Middle frontal gyrus (tissue), 1 donor: ENCODE measurements around the gene WNT1.

Experiments used
- DNase-seq: peaks from one replicate; pipeline ENCODE4 v3.0.0-alpha.2; 2015; ENCODE audit warnings: low spot score; ENCODE audit errors: extremely low spot score

The WNT1 gene

DNA sequence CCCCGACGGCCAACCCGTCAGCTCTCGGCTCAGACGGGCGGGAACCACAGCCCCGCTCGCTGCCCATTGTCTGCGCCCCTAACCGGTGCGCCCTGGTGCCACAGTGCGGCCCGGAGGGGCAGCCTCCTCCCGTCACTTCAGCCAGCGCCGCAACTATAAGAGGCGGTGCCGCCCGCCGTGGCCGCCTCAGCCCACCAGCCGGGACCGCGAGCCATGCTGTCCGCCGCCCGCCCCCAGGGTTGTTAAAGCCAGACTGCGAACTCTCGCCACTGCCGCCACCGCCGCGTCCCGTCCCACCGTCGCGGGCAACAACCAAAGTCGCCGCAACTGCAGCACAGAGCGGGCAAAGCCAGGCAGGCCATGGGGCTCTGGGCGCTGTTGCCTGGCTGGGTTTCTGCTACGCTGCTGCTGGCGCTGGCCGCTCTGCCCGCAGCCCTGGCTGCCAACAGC is at the start of gene WNT1:
TSS of gene WNT1 (plus strand) at position 32 of the 450 bp plus-strand sequence. CDS start at position 361, 329 bp downstream.
- no peak for DNase-seq

DNA sequence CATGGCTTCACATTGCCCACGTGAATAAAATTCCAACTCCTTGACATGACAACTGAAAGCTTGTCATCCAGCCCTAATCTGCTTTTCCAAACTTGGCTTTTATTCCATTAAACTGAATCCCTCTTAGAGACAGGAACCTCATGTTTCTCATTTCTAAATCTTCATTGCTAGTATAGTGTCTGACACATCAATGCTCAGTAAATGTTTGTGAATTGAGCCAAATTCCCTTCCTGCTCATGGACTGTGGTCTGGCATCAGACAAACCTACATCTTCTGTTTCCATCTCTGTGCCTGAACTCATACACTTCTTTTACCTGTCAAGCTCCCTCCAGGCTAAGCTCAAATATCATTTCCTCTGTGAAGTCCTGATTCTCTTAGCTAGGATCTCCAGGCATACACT is 48.6 kb upstream of the WNT1 start:
- no peak for DNase-seq

- DNase-seq = no peak
Measured at GRCh38 chr12:48930475-48930874, 47.6 kb upstream of the WNT1 start.

GRCh38 chr12:48932878-48933277 is 45.2 kb upstream of the WNT1 start:
- no peak for DNase-seq

- no peak for DNase-seq
Measured at GRCh38 chr12:48933664-48934311, 44.3 kb upstream of the WNT1 start.

GRCh38 chr12:48934312-48934706 is 43.8 kb upstream of the WNT1 start:
- no peak for DNase-seq

DNA sequence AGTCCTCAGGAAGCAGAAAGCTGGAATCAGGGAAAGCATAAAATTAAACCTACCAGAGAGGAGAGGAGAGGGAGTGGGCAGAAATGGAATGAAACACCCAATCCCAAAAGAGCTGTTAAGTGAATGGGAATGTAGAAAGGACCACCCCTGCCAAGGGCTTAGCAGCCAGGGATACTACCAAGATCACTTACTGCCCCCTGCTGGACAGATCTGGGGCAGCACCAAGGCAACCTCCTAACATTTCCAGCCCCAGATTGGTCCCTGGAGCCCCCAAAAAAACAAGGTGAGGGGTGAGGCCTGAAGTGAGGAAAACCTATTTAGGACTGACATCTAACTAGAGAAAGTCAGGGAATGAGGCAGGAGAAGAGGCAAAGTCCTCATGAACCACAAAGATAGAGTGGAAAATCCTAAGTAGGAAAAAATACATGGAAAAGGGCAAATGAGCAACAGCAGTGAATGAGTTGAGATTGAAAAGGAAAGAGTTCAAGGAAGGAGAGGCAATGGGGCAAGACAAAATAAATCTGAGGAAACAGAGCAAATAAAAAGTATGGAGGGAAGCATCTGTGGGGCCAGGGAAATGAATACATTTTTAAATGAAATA is 41.6 kb upstream of the WNT1 start:
- peak; percentile 31 for DNase-seq

GRCh38 chr12:48937170-48937569 is 41.0 kb upstream of the WNT1 start:
- no peak for DNase-seq

GRCh38 chr12:48938805-48939204 is 39.3 kb upstream of the WNT1 start:
- DNase-seq = no peak

DNA sequence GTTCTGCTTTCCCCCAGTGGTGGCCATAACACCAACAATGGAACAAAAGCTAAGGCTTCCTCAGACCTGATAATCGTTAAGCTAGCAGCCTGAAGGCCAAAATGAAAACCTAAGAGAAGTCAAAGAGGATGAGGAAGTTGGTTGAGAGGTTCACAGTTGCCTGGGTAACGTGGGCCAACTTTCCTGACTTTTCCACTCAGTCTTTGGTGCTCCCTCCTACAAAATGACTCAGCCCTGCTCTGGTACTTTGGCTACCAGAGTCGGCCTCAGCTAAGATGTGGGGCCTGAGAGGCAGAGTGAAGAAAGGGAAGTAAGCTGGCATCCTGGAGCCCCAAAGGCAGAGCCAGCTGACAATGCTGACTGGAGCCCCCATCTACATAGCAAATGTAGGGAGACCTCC is 37.9 kb upstream of the WNT1 start:
- no peak for DNase-seq

DNA sequence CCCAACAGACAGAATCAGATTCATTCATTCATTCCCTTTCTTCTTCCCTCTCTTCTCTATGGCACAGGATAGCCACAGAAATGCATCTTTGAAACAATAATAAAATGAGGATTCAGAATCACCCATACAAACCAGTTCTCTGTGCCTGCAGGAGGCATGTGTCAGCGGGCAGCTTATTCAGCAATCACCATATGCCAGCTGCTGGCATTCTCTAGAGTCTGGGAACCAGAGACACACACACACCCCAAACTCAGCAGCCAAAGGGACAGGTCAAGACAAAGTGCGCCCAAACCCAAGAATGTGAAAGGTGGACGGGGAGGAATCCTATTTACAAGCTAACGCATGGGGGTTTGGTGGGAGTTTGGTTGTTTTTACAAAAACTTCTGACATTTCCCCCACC is 34.9 kb upstream of the WNT1 start:
- no peak for DNase-seq

GRCh38 chr12:48946205-48946604 is 31.9 kb upstream of the WNT1 start:
- DNase-seq = no peak

DNA sequence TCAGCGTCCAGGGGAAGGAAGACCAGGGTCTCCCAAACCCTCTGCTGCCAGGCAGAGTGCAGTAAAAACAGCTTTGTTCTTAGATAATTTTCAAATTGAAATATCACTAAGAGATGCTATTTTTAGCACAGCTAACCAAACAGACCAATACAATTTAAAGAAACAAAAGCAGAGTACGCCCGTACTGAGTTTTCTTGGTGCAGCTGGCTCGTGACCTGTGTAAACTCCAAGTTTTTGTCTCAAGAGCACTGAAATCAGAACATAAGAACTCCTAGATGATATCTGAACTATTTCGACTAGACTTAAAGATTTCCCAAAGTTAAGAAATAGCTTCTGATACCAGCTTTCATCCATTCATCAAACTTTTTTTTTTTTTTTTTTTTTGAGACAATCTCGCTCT is 31.2 kb upstream of the WNT1 start:
- no peak for DNase-seq

DNA sequence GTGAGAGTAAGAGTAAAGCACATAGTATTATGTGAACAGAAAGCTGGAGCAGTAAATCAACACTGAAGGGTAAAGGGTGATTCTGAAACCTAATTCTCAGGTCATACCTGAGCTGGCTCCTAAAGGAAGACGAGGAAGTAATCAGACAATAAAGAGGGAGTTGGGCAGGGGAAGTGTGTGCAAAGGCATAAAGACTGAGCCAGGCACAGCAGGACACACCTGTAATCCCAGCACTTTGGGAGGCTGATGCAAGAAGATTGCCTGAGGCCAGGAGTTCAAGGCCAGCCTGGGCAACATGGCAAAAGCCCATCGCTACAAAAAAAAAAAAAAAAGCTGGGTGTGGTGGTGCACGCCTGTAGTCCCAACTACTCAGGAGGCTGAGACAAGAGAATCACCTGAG is 30.4 kb upstream of the WNT1 start:
- DNase-seq = no peak

DNA sequence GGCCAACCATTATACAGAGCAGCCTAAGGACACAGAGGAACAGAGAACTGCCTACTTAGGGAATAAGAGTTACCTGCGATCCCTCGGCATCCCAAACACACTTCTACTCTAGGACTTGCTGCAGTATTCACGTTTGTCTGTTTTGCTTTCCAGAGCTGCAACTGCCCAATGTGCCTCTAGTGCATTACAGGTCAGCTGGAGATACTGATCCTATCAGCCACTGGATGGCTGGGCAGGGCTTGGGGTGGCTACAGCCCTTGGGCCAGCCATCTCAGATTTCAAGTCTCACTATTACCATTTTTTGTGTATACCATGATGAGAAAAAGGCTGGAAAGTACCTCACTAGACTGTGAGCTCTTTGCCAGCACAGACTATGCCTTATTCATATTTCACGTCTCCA is 25.4 kb upstream of the WNT1 start:
- no peak for DNase-seq

- no peak for DNase-seq
Measured at GRCh38 chr12:48954061-48954460, 24.1 kb upstream of the WNT1 start.

DNA sequence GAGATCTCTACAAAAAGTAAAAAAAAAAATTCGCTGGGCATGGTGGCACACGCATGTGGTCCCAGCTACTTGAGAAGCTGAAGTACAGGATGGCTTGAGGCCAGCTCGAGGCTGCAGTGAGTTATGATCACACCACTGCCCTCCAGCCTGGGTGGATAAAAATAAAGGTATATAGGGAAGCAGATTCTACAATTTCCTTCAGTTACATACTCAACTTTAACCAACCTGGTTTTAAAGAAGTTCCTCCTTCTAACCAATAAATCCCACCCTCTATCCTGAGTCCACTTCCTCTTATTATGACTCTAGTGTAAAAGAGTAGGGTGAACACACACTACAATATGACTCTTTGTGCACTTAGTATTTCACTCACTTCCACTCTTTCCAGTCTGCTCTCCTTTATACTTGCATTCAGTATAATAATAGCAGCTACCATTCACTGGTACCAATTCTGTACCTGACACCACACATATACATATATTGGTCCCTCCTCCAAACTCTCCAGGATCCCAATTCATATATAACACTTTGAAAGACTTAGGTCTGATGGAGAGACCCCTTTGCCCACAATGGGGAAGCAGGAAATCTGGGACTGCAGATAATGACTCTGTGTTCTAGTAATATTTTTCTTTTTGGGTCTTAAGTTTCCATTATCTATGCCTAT is 23.2 kb upstream of the WNT1 start:
- DNase-seq = no peak

GRCh38 chr12:48956279-48957140 is 21.6 kb upstream of the WNT1 start:
- peak; percentile 79 for DNase-seq

GRCh38 chr12:48957141-48958048 is 20.7 kb upstream of the WNT1 start, which contains the start of gene ARF3:
Gene ARF3, minus strand, starts transcription at chr12:48957487. Its CDS starts 16,392 bp downstream, at chr12:48941095.
- peak; percentile 78 for DNase-seq

- DNase-seq = no peak
Measured at GRCh38 chr12:48958049-48958388, 20.1 kb upstream of the WNT1 start.

- DNase-seq = no peak
Measured at GRCh38 chr12:48960834-48961233, 17.3 kb upstream of the WNT1 start.
